Naive thymus-derived CD8-positive, alpha-beta T cell (primary cell): ENCODE measurements around the gene UBASH3A. TPM values are rescaled to one million over a fixed set of nuclear protein-coding genes. Genes with fewer than 3 reads are reported as not detected.

Source experiments
- ATAC-seq, 2 donors: fragments of 150-1000 bp; cut with Tn5 transposase in 1 of 2; sonication (Bioruptor Pico), chemical (Tn5 transposase) in 1 of 2; 1 replicate in 1 of 2; 2 replicates in 1 of 2; pipeline ENCODE4 v1.10.0; 2021; ENCODE audit warnings: mild to moderate bottlenecking in 2 of 2, moderate library complexity in 2 of 2
- POLR2A ChIA-PET: fragments of 350-600 bp; sonication (Branson Sonifier 250); formaldehyde crosslinking; loops from one replicate; lab custom pipeline; 2021; ENCODE audit warnings: antibody characterized with exemption; lab: Charles Lee
- DNase-seq, 10 donors: peaks; one replicate each; pipeline versions ENCODE4 v3.0.0 to v3.0.0-alpha.2; 2020 to 2022
- H3K27ac Mint-ChIP-seq, 10 donors: one replicate each; pipeline ENCODE4 v1.8.0; 2020 to 2022; ENCODE audit warnings: mild to moderate bottlenecking in 10 of 10, mixed read lengths in 10 of 10, moderate library complexity in 4 of 10, inconsistent platforms in 1 of 10
- H3K27me3 Mint-ChIP-seq, 5 donors: one replicate each; pipeline ENCODE4 v1.8.0; 2021 to 2022; ENCODE audit warnings: mixed read lengths in 5 of 5
- H3K36me3 Mint-ChIP-seq, 3 donors: one replicate each; pipeline ENCODE4 v1.8.0; 2020 to 2022; ENCODE audit warnings: mixed read lengths in 3 of 3, mild to moderate bottlenecking in 2 of 3, inconsistent platforms in 1 of 3
- H3K4me1 Mint-ChIP-seq, 4 donors: one replicate each; pipeline ENCODE4 v1.8.0; 2021 to 2022; ENCODE audit warnings: mixed read lengths in 4 of 4
- H3K4me3 Mint-ChIP-seq, 10 donors: one replicate each; pipeline ENCODE4 v1.8.0; 2020 to 2022; ENCODE audit warnings: mild to moderate bottlenecking in 10 of 10, mixed read lengths in 10 of 10, moderate library complexity in 6 of 10, inconsistent platforms in 1 of 10
- H3K9me3 Mint-ChIP-seq, 9 donors: one replicate each; pipeline ENCODE4 v1.8.0; 2020 to 2022; ENCODE audit warnings: mixed read lengths in 9 of 9, mild to moderate bottlenecking in 3 of 9, inconsistent platforms in 1 of 9, moderate library complexity in 1 of 9
- polyA plus RNA-seq, 3 donors: library from polyadenylated mRNA; unstranded; fragments of 300-500 nt; fragmentation: Illumina TruSeq; gene quantifications; one replicate each; pipeline ENCODE4 v1.2.3, GENCODE V29; 2021
- total RNA-seq, 8 experiments: library from RNA in 2 of 8; stranded (reverse) in 2 of 8; gene quantifications; one replicate each; pipeline ENCODE4 v1.2.3 and lab custom pipeline; 2021 to 2026

Gene UBASH3A
- total and polyA plus RNA-seq, 5 experiments from 2014 or later, result 32.8 to 99.6 (median 75.3) TPM

DNA sequence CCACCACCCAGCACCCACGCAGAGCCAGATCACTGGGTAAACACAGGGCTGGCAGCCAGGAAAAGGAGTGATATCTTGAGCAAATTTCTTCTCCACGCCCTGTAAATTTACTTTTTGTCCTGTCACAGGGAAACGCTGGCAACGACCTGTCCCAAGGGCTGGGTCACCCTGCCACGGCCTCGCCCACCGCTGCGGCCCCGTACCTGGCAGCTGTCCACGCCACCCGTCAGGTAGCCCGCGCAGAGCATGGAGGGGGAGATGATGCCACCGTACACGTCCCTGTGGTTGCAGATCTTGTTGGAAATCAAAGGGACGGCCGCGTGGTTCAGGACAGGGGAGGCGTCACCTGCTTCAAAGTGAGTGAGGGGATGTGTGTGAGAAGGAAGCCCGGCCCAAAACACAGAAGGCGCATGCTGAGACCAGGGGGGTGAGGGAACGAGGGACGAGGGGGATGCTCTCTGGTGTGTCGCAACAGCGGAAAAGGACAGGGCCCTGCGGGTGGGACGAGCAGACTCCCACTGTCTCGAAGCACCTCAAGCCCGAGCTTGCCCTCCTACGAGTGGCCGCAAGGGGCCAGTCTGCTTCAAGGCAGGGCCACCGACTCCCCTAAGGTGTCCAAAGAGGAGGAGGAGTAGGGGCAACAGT lies 27.2 kb upstream of the UBASH3A start:
- POLR2A ChIA-PET, result interaction anchor here (0.5 kb wide), 1 partner anchor 22 kb away, joined by 4 read pairs; no protein-coding TSS in a partner anchor
- peak overlapping the region in 1 of 10 donors; percentile 49 for H3K27ac Mint-ChIP-seq
- no peak overlapping the region for H3K4me3 Mint-ChIP-seq
- H3K36me3 Mint-ChIP-seq, result peaks cover 0 to 3% (median under 1%) of the 10 kb centered on the region in 3 donors
- H3K4me1 Mint-ChIP-seq, result peaks cover 8 to 27% (median 14%) of the 10 kb centered on the region in 4 donors
- peaks cover 0 to 3% (median 0%) of the 10 kb centered on the region in 9 donors for H3K9me3 Mint-ChIP-seq
- no peak for ATAC-seq
- DNase-seq, result no peak
- H3K27me3 Mint-ChIP-seq, result peaks cover 0 to 4% (median 2%) of the 10 kb centered on the region in 5 donors

DNA sequence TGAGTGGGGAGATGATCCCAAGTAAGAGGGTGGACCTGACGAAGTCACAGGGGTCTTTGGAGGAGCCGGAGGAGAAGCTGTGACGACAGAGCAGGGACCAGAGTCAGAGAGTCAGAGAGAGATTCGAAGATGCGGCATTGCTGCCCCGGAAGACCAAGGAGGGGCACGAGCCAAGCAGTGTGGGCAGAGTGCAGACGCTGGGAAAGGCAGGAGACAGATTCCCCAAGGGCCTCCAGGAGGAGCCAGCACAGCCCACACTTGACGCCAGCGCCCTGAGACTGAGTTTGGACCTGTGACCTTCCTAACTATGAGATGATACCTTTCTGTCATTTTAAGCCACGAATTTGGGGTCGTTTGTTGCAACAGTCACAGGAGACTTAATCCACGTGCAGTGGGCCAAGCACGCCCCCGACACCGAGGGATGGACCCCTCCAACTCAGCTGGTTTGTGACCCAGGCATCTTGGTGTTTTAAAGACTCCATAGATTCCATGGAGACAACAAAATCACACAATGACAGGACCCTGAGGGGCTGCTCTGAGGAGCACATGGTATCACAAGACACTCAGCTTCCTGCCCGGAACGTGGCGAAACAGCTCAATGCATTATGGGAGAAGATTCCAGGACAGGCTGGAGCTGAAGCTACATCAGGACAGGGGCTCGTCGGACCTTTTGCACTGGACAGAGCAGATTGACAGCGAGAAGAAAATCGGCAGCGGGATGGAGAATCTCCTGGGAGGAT lies 26.3 kb upstream of the UBASH3A start:
- H3K36me3 Mint-ChIP-seq, result peaks cover 0 to 9% (median 6%) of the 10 kb centered on the region in 3 donors
- peaks cover 0 to 4% (median 2%) of the 10 kb centered on the region in 5 donors for H3K27me3 Mint-ChIP-seq
- H3K4me3 Mint-ChIP-seq, result no peak overlapping the region
- DNase-seq (no peak), ATAC-seq (no peak)
- H3K9me3 Mint-ChIP-seq, result peaks cover 0 to 12% (median 2%) of the 10 kb centered on the region in 9 donors
- POLR2A ChIA-PET, result no interaction called here
- H3K27ac Mint-ChIP-seq, result peak overlapping the region in 4 of 10 donors; percentile 37 to 75 (median 58)
- peaks cover 10 to 23% (median 18%) of the 10 kb centered on the region in 4 donors for H3K4me1 Mint-ChIP-seq

DNA sequence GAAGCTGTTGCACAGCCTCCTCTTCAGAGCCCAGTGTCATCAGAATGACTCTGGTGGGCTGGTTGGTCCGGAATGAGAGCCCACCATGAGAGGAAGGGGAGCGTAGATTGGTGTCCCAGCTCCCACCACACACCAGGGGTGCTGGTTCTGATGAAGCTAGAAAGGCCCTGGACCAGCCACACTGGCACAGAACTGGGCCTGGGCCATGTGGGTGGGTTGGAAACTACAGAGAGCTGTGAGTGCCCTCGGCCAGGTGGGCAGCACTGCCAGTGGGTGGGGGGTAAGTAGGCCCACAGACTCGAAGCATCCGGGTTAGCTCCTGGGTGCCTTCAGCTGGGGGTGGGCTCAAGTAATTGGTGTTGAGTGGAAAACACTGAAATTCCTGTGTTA lies 25.8 kb upstream of the UBASH3A start:
- Mint-ChIP-seq H3K27me3 (peaks cover 0 to 4% (median 2%) of the 10 kb centered on the region in 5 donors), H3K4me1 (peaks cover 10 to 22% (median 17%) of the 10 kb centered on the region in 4 donors), H3K9me3 (peaks cover 0 to 15% (median 5%) of the 10 kb centered on the region in 9 donors), H3K36me3 (peaks cover 0 to 9% (median 6%) of the 10 kb centered on the region in 3 donors), H3K4me3 (no peak overlapping the region), H3K27ac (peak overlapping the region in 2 of 10 donors; percentile 49 to 75)
- ATAC-seq, result no peak
- DNase-seq, result no peak
- POLR2A ChIA-PET, result no interaction called here

DNA sequence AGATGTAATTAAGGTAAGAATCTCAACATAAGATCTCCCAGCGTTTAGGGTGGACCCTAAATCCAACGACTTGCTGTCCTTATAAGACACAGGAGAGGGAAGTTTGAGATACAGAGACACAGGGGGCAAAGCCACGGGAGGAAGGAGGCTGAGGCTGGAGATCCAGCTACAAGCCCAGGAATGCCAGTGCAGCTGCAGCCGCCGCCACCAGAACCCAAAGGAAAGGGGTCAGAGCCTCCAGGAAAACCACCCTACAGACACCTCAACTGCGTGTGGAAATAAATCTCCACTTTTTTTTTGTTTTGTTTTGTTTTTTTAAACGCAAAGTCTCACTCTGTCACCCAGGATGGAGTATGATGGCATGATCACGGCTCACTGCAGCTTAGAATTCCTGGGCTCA lies 25.3 kb upstream of the UBASH3A start:
- POLR2A ChIA-PET, result interaction anchor here (1.1 kb wide), 1 partner anchor 36 kb away, joined by 3 read pairs; no protein-coding TSS in a partner anchor
- peaks cover 0 to 15% (median 5%) of the 10 kb centered on the region in 9 donors for H3K9me3 Mint-ChIP-seq
- ATAC-seq, result no peak

DNA sequence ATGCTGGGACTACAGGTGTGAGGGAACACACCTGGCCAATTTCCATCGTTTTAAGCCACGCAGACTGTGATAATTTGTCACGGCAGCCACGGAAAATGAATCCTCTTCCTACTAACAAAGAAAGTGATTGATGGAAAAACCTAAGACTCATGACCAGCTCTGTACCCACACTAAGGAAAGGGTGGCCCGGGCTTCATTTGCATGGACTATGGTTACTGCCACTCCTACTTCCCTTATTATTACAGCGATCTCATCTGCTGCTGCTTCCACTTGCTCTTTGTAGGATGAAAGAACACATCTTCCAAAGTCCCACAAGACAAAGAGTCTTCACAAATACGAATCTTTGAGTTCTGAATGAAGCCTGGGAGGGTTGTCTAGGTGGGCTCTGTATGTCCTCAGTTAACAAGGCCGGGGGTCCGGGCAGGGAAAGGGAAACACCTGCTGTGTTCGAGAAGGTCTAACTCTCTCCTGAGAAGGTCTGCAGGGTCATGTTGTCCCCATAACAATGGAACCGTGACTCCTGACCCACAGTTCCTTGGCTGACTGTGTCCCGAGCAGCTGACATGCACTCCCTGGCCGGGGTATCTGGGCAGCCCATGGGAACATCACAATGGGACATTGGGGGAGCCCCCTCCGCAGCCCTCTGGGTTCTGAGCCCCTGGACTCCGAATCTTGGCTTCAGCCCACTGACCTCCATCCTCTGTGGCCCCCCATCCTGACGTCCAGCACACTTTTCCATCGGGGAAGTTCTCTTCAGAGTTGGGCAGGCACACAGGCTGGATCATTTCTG lies 24.1 kb upstream of the UBASH3A start:
- Mint-ChIP-seq H3K27ac (no peak overlapping the region), H3K4me1 (peaks cover 12 to 22% (median 16%) of the 10 kb centered on the region in 4 donors), H3K9me3 (peaks cover 0 to 15% (median 5%) of the 10 kb centered on the region in 9 donors), H3K36me3 (peaks cover 0 to 9% (median 6%) of the 10 kb centered on the region in 3 donors), H3K27me3 (peaks cover 0 to 4% (median 0%) of the 10 kb centered on the region in 5 donors), H3K4me3 (no peak overlapping the region)
- DNase-seq (no peak), ATAC-seq (no peak)
- POLR2A ChIA-PET, result interaction anchor here (1.1 kb wide), 1 partner anchor 35 kb away, joined by 3 read pairs; no protein-coding TSS in a partner anchor

More for the DNA sequence above, 25.3 kb upstream of the UBASH3A start:
- Mint-ChIP-seq H3K36me3 (peaks cover 0 to 9% (median 6%) of the 10 kb centered on the region in 3 donors), H3K27ac (peak overlapping the region in 1 of 10 donors; percentile 35), H3K27me3 (peaks cover 0 to 4% (median 2%) of the 10 kb centered on the region in 5 donors), H3K4me3 (no peak overlapping the region), H3K4me1 (peaks cover 10 to 18% (median 13%) of the 10 kb centered on the region in 4 donors)
- DNase-seq, result no peak

DNA sequence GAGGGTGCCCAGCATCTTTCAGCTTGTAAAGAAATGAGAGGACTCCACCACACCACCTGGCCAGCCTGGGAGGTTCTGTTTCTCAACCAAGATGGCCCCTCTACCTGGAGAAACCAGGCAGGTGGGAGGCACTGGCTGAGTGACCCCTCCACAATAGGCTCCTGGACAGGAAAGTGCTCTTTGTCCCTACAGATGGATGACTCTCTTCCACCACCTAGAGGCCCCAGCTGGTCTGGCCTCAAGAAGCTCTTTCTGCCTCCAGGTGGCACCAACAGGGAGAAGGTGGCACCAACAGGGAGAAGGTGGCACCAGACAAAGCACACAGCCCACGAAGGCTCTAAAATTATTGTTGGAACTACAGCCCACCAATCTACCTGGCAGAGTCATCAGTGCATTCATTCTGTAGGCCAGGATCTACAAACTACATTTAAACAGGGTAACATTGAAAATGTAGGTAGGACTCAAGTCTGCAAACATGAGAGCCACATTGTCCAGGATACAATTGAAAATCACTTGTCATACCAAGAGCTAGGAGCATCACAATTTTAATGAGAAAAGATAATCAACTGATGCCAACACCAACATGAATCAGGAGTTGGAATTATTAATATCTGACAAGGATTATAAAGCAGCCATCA lies 22.2 kb upstream of the UBASH3A start:
- peaks cover 0 to 15% (median 5%) of the 10 kb centered on the region in 9 donors for H3K9me3 Mint-ChIP-seq
- DNase-seq (peak in 5 of 10 donors; percentile 29 to 80 (median 36)), ATAC-seq (peak; percentile 61 to 87)
- H3K27ac Mint-ChIP-seq, result no peak overlapping the region
- no peaks in the 10 kb centered on the region for H3K27me3 Mint-ChIP-seq
- H3K4me1 Mint-ChIP-seq, result peaks cover 17 to 38% (median 26%) of the 10 kb centered on the region in 4 donors
- POLR2A ChIA-PET, result interaction anchor here (0.8 to 2.9 kb wide), 8 partner anchors 12 to 68 kb away, joined by 3 to 14 read pairs (median 6); partner anchors contain the start of gene UBASH3A
- no peak overlapping the region for H3K4me3 Mint-ChIP-seq
- H3K36me3 Mint-ChIP-seq, result peaks cover 0 to 9% (median 6%) of the 10 kb centered on the region in 3 donors

GRCh38 chr21:42382915-42383314 lies 20.8 kb upstream of the UBASH3A start:
- ATAC-seq (no peak), DNase-seq (no peak)
- Mint-ChIP-seq H3K9me3 (peaks cover 0 to 15% (median 5%) of the 10 kb centered on the region in 9 donors), H3K4me1 (peaks cover 21 to 49% (median 37%) of the 10 kb centered on the region in 4 donors), H3K27ac (peak overlapping the region in 3 of 10 donors; percentile 31 to 79 (median 62)), H3K36me3 (peaks cover 0 to 9% (median 3%) of the 10 kb centered on the region in 3 donors), H3K4me3 (no peak overlapping the region), H3K27me3 (no peaks in the 10 kb centered on the region)
- POLR2A ChIA-PET, result interaction anchor here (1.4 to 2.9 kb wide), 5 partner anchors 10 to 42 kb away, joined by 5 to 14 read pairs (median 6); partner anchors contain the start of gene UBASH3A

GRCh38 chr21:42383331-42383730 lies 20.4 kb upstream of the UBASH3A start:
- Mint-ChIP-seq H3K9me3 (peaks cover 0 to 15% (median 5%) of the 10 kb centered on the region in 9 donors), H3K27ac (peak overlapping the region in 1 of 10 donors; percentile 37), H3K27me3 (no peaks in the 10 kb centered on the region), H3K4me1 (peaks cover 21 to 51% (median 41%) of the 10 kb centered on the region in 4 donors), H3K4me3 (no peak overlapping the region), H3K36me3 (peaks cover 0 to 9% (median 3%) of the 10 kb centered on the region in 3 donors)
- ATAC-seq, result no peak
- POLR2A ChIA-PET, result interaction anchor here (1.8 to 2.5 kb wide), 2 partner anchors 10 to 21 kb away, joined by 5 to 10 read pairs; partner anchors contain the start of gene UBASH3A
- no peak for DNase-seq

DNA sequence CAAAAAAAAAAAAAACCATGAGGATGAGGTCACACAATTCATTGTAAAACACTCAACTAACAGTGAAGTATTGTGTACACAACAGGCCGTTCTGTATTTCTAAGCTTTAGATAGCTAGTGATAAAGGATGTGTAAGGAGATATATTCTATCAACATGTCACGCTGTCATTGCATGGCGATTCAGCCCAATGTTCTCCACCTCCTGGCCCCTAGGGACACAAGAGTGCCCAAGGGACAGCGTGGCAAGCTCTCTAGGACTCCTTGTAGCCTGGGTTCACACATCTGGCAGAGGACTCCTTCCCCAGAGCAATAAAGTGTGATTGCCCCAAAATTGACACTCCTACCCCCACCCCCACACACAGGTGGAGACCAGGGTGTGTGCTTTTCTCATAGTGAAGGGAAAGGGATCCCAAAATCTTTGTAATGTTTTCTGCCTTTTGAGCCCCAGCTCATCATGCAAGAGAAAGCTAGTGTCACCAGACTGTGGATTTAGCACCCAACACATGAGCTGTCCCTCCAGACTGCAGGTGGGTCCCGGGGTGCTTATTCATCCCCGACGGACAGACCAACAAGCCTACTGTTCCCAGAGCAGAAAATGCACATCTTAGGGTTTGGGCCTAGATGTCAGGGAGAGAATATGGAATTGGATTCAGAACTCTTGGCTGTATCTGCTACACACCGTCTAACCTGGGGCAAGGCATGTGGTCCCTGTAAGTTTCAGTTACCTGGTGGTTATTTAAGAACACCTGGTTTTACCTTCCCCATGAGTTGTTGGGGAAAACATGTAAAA lies 19.4 kb upstream of the UBASH3A start:
- Mint-ChIP-seq H3K9me3 (peaks cover 0 to 15% (median 5%) of the 10 kb centered on the region in 9 donors), H3K27ac (peak overlapping the region in 9 of 10 donors; percentile 8 to 52 (median 35)), H3K36me3 (peaks cover 0 to 9% (median 3%) of the 10 kb centered on the region in 3 donors), H3K4me3 (peak overlapping the region in 2 of 10 donors; percentile 24 to 41), H3K27me3 (no peaks in the 10 kb centered on the region), H3K4me1 (peaks cover 21 to 58% (median 45%) of the 10 kb centered on the region in 4 donors)
- DNase-seq (no peak), ATAC-seq (no peak)
- POLR2A ChIA-PET, result interaction anchor here (1.8 kb wide), 1 partner anchor 20 kb away, joined by 5 read pairs; the partner anchor contains the start of gene UBASH3A

- Mint-ChIP-seq H3K27ac (peak overlapping the region in 8 of 10 donors; percentile 34 to 82 (median 76)), H3K4me3 (peak overlapping the region in 7 of 10 donors; percentile 16 to 68 (median 54)), H3K4me1 (peaks cover 24 to 61% (median 52%) of the 10 kb centered on the region in 4 donors), H3K36me3 (peaks cover 0 to 9% (median 3%) of the 10 kb centered on the region in 3 donors), H3K9me3 (peaks cover 0 to 15% (median 5%) of the 10 kb centered on the region in 9 donors), H3K27me3 (no peaks in the 10 kb centered on the region)
- DNase-seq, result no peak
- POLR2A ChIA-PET, result interaction anchor here (1.8 kb wide), 1 partner anchor 19 kb away, joined by 5 read pairs; the partner anchor contains the start of gene UBASH3A
- ATAC-seq, result no peak
Measured at GRCh38 chr21:42384989-42385388, 18.7 kb upstream of the UBASH3A start.
